ENCODE results near the gene SCP2.

- TF ChIP-seq CTCF (IDR thresholded peaks at IDR 0.05) (no peak), POLR2A (IDR thresholded peaks at IDR 0.05) (no peak)
These were observed 98.1 kb downstream of the SCP2 start for GRCh38 chr1:53025034-53025768.

All from esophagus squamous epithelium (tissue), 4 donors.